HepG2 (cell line): ENCODE measurements around the gene SLC6A7. TPM values are rescaled to one million over a fixed set of nuclear protein-coding genes. Genes with fewer than 3 reads are reported as not detected.

Source experiments
- DNMT1 ChIP-seq: sonication (generic); formaldehyde crosslinking; IDR thresholded peaks from 2 replicates; pipeline ENCODE4 v1.5.1; 2020; ENCODE audit warnings: mild to moderate bottlenecking, missing genetic modification reagents
- ELK4 ChIP-seq: sonication (generic); formaldehyde crosslinking; IDR thresholded peaks from 2 replicates; pipeline ENCODE4 v1.9.0; 2021; ENCODE audit warnings: missing genetic modification reagents, borderline replicate concordance
- FOXC1 ChIP-seq: sonication (generic); formaldehyde crosslinking; IDR thresholded peaks from 2 replicates; pipeline ENCODE4 v1.8.0; 2022; ENCODE audit warnings: mild to moderate bottlenecking, missing genetic modification reagents, borderline replicate concordance
- GZF1 ChIP-seq: sonication (generic); formaldehyde crosslinking; IDR thresholded peaks from 2 replicates; pipeline ENCODE4 v1.5.1; 2020; ENCODE audit warnings: mild to moderate bottlenecking, missing genetic modification reagents
- MATR3 ChIP-seq: sonication (generic); formaldehyde crosslinking; IDR thresholded peaks from 2 replicates; pipeline ENCODE4 v1.4.0; 2020; ENCODE audit warnings: missing genetic modification reagents
- MZF1 ChIP-seq: sonication (generic); formaldehyde crosslinking; IDR thresholded peaks from 2 replicates; pipeline ENCODE4 v1.8.1; 2023; ENCODE audit warnings: mild to moderate bottlenecking, missing genetic modification reagents, borderline replicate concordance
- PAF1 ChIP-seq: IDR thresholded peaks from 2 replicates; pipeline ENCODE4 v1.6.1; 2016; ENCODE audit warnings: missing genetic modification reagents, missing compliant biosample characterization
- SAFB2 ChIP-seq: sonication (generic); formaldehyde crosslinking; IDR thresholded peaks from 2 replicates; pipeline ENCODE4 v1.5.1; 2020; ENCODE audit warnings: missing genetic modification reagents, low read depth, mild to moderate bottlenecking, borderline replicate concordance
- SRSF4 ChIP-seq: fragments of 200-400 bp; formaldehyde crosslinking; IDR thresholded peaks from one replicate; pipeline ENCODE4 v1.6.1; 2018; ENCODE audit warnings: mild to moderate bottlenecking, low read depth, low read length, moderate library complexity; ENCODE audit not compliant: poor library complexity, severe bottlenecking
- USF2 ChIP-seq, 2 experiments: sonication (generic) in 1 of 2; formaldehyde crosslinking in 1 of 2; IDR thresholded peaks; 2 replicates each; pipeline versions ENCODE4 v1.5.1 to v1.6.1; 2011 to 2020; ENCODE audit warnings: borderline replicate concordance in 1 of 2, low read depth in 1 of 2, low read length in 1 of 2, mild to moderate bottlenecking in 1 of 2, missing genetic modification reagents in 1 of 2, moderate library complexity in 1 of 2
- ZBTB46 ChIP-seq: sonication (generic); formaldehyde crosslinking; IDR thresholded peaks from 2 replicates; pipeline ENCODE4 v1.4.0; 2020; ENCODE audit warnings: mild to moderate bottlenecking, missing genetic modification reagents, borderline replicate concordance
- ZNF260 ChIP-seq: sonication (generic); formaldehyde crosslinking; IDR thresholded peaks from 2 replicates; pipeline ENCODE4 v1.4.0; 2020; ENCODE audit warnings: missing genetic modification reagents, low read depth, mild to moderate bottlenecking, borderline replicate concordance
- ZNF292 ChIP-seq: sonication (generic); formaldehyde crosslinking; IDR thresholded peaks from 2 replicates; pipeline ENCODE4 v1.8.1; 2022; ENCODE audit warnings: mild to moderate bottlenecking, low read depth, missing genetic modification reagents, borderline replicate concordance
- ZNF547 ChIP-seq: sonication (generic); formaldehyde crosslinking; IDR thresholded peaks from 2 replicates; pipeline ENCODE4 v1.5.1; 2020; ENCODE audit warnings: mild to moderate bottlenecking, missing genetic modification reagents
- ZNF709 ChIP-seq: sonication (generic); formaldehyde crosslinking; IDR thresholded peaks from 2 replicates; pipeline ENCODE4 v1.5.0; 2020; ENCODE audit warnings: mild to moderate bottlenecking, missing genetic modification reagents
- ZNF740 ChIP-seq: sonication (generic); formaldehyde crosslinking; IDR thresholded peaks from 2 replicates; pipeline ENCODE4 v1.4.0; 2020; ENCODE audit warnings: missing genetic modification reagents
- ZNF780A ChIP-seq: sonication (generic); formaldehyde crosslinking; IDR thresholded peaks from 2 replicates; pipeline ENCODE4 v1.8.0; 2022; ENCODE audit warnings: mild to moderate bottlenecking, missing genetic modification reagents, moderate library complexity
- ZNF788 ChIP-seq: sonication (generic); formaldehyde crosslinking; IDR thresholded peaks from 2 replicates; pipeline ENCODE4 v1.5.0; 2020; ENCODE audit warnings: mild to moderate bottlenecking, missing genetic modification reagents, borderline replicate concordance
- ZNF800 ChIP-seq: sonication (generic); formaldehyde crosslinking; IDR thresholded peaks from 2 replicates; pipeline ENCODE4 v1.4.0; 2020; ENCODE audit warnings: missing genetic modification reagents
- ZSCAN20 ChIP-seq: sonication (generic); formaldehyde crosslinking; IDR thresholded peaks from 2 replicates; pipeline ENCODE4 v1.4.0; 2020; ENCODE audit warnings: missing genetic modification reagents, mild to moderate bottlenecking, borderline replicate concordance
- polyA plus RNA-seq, 8 experiments: library from polyadenylated mRNA; depleted of rRNA in 3 of 8; stranded (reverse) in 7 of 8; unstranded in 1 of 8; fragments of >200 nt; fragmentation: Illumina TruSeq in 4 of 8; extraction: Trizol in 4 of 8; gene quantifications; 2 replicates each; pipeline versions ENCODE4 v1.2.1 to v1.2.3, GENCODE V29; 2011 to 2016; ENCODE audit warnings: low read depth in 4 of 8, missing spikeins in 1 of 8, mixed read lengths in 1 of 8; ENCODE audit not compliant: insufficient read depth in 1 of 8
- total RNA-seq, 5 experiments: library from RNA; depleted of rRNA; stranded (reverse); fragments of >200 nt; fragmentation: Illumina TruSeq; extraction: Trizol; gene quantifications; 2 replicates each; pipeline ENCODE4 v1.2.3, GENCODE V29; 2016; ENCODE audit warnings: low read depth in 1 of 5

The SLC6A7 gene
- total and polyA plus RNA-seq, 2 of the 13 experiments (the other 11 are each of a cell fraction or from before 2014, with no cell fraction given), result not detected

GRCh38 chr5:150143350-150144245 lies 46.3 kb upstream of the SLC6A7 start (continued):
- TF ChIP-seq ZNF800 (CRISPR knock-in tag), result no peak
- TF ChIP-seq ZNF780A (CRISPR knock-in tag), result no peak
- TF ChIP-seq FOXC1 (CRISPR knock-in tag), result no peak
- no peak for TF ChIP-seq ZSCAN20 (CRISPR knock-in tag)
- 0 out of 2 replicates have a peak, but pooled peaks have one; percentile 8 for TF ChIP-seq USF2 (IDR thresholded peaks at IDR 0.05; ENCODE audit: low read depth, low read length)
- no peak for TF ChIP-seq USF2 (CRISPR knock-in tag; IDR thresholded peaks at IDR 0.05; ENCODE audit: borderline replicate concordance)
- TF ChIP-seq ZNF740 (CRISPR knock-in tag), result peak; percentile 68; the same call in 1 of the 2 replicates
- no peak for TF ChIP-seq DNMT1 (CRISPR knock-in tag)
- TF ChIP-seq ZNF709 (CRISPR knock-in tag), result no peak
- no peak for TF ChIP-seq GZF1 (CRISPR knock-in tag)
- TF ChIP-seq ZBTB46 (CRISPR knock-in tag), result no peak
- peak; percentile 40; the same call in 1 of the 2 replicates for TF ChIP-seq ZNF292
- no peak for TF ChIP-seq ZNF788 (CRISPR knock-in tag)
- TF ChIP-seq SAFB2 (CRISPR knock-in tag), result 0 out of 2 replicates have a peak, but pooled peaks have one; percentile 28
- TF ChIP-seq MATR3 (CRISPR knock-in tag), result no peak
- TF ChIP-seq ELK4, result no peak
- TF ChIP-seq PAF1 (CRISPR knock-in tag), result no peak
- no peak for TF ChIP-seq MZF1
- no peak for TF ChIP-seq ZNF260
- 0 out of 2 replicates have a peak, but pooled peaks have one; percentile 70 for TF ChIP-seq ZNF547 (CRISPR knock-in tag)
- no peak for TF ChIP-seq SRSF4
